Panc1 (cell line): ENCODE measurements around the gene FAM240A.

ENCODE experiments used
- POLR2AphosphoS5 ChIP-seq: IDR thresholded peaks from 2 replicates; pipeline ENCODE4 v1.6.1; 2012; ENCODE audit warnings: mild to moderate bottlenecking, low read depth, low read length, moderate library complexity
- REST ChIP-seq, 2 experiments: IDR thresholded peaks; 2 replicates each; pipeline ENCODE4 v1.6.1; 2011 to 2012; ENCODE audit warnings: low read depth in 2 of 2, control low read depth in 1 of 2, low read length in 1 of 2, mild to moderate bottlenecking in 1 of 2, moderate library complexity in 1 of 2; ENCODE audit not compliant: insufficient read depth in 1 of 2
- SIN3A ChIP-seq: IDR thresholded peaks from 2 replicates; pipeline ENCODE4 v1.6.1; 2012; ENCODE audit warnings: low read depth, mild to moderate bottlenecking, low read length, moderate library complexity, borderline replicate concordance; ENCODE audit not compliant: insufficient read depth
- TCF7L2 ChIP-seq: IDR thresholded peaks from 2 replicates; pipeline ENCODE4 v1.6.1; 2011; ENCODE audit warnings: mild to moderate bottlenecking, low read depth, low read length, inconsistent platforms
- TF ChIP-seq, protein P1 (sequence below): fragments of 450-650 bp; IDR thresholded peaks from 2 replicates; pipeline ENCODE4 v1.5.1; 2017; ENCODE audit warnings: mild to moderate bottlenecking

DNA sequence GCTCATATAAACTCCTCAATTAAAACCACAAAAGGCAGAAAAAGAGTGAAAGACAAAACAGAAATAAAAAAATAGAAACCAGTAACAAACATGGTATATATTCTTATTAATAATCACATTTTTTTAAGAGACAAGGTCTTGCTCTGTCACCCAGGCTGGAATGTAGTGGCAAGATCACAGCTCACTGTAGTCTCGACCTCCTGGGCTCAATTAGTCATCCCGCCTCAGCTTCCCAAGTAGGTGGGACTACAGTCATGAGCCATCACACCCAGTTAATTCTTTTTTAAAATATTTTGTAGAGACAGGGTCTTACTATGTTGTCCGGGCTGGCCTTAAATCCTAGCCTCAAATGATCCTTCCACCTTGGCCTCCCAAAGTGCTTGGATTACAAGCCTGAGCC, 37.1 kb downstream of the FAM240A start:
- TF ChIP-seq, protein P1, sequence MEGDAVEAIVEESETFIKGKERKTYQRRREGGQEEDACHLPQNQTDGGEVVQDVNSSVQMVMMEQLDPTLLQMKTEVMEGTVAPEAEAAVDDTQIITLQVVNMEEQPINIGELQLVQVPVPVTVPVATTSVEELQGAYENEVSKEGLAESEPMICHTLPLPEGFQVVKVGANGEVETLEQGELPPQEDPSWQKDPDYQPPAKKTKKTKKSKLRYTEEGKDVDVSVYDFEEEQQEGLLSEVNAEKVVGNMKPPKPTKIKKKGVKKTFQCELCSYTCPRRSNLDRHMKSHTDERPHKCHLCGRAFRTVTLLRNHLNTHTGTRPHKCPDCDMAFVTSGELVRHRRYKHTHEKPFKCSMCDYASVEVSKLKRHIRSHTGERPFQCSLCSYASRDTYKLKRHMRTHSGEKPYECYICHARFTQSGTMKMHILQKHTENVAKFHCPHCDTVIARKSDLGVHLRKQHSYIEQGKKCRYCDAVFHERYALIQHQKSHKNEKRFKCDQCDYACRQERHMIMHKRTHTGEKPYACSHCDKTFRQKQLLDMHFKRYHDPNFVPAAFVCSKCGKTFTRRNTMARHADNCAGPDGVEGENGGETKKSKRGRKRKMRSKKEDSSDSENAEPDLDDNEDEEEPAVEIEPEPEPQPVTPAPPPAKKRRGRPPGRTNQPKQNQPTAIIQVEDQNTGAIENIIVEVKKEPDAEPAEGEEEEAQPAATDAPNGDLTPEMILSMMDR: no peak
- no peak for TF ChIP-seq POLR2AphosphoS5
- no peak for TF ChIP-seq REST (IDR thresholded peaks at IDR 0.05; ENCODE audit: insufficient read depth in 1 of 2, low read depth in 2 of 2, low read length in 1 of 2)
- no peak for TF ChIP-seq TCF7L2
- no peak for TF ChIP-seq SIN3A
